Ishikawa (cell line): Measurements from ENCODE around the gene GYPC.

Source experiments
- CEBPB ChIP-seq: IDR thresholded peaks from 2 replicates; pipeline ENCODE4 v1.6.1; 2012
- CREB1 ChIP-seq: IDR thresholded peaks from 2 replicates; pipeline ENCODE4 v1.6.1; 2012; ENCODE audit warnings: low read depth
- EGR1 ChIP-seq: IDR thresholded peaks from 2 replicates; pipeline ENCODE4 v1.6.1; 2012
- EP300 ChIP-seq: IDR thresholded peaks from 2 replicates; pipeline ENCODE4 v1.6.1; 2012; ENCODE audit warnings: borderline replicate concordance
- FOXM1 ChIP-seq: IDR thresholded peaks from 2 replicates; pipeline ENCODE4 v1.6.1; 2012; ENCODE audit warnings: low read depth, borderline replicate concordance
- MAX ChIP-seq: IDR thresholded peaks from 2 replicates; pipeline ENCODE4 v1.6.1; 2012
- NFIC ChIP-seq: IDR thresholded peaks from 2 replicates; pipeline ENCODE4 v1.6.1; 2012
- RAD21 ChIP-seq: IDR thresholded peaks from 2 replicates; pipeline ENCODE4 v1.6.1; 2012; ENCODE audit warnings: low read depth
- TAF1 ChIP-seq: IDR thresholded peaks from 2 replicates; pipeline ENCODE4 v1.6.1; 2012; ENCODE audit warnings: low read depth, mild to moderate bottlenecking
- TCF12 ChIP-seq: IDR thresholded peaks from 2 replicates; pipeline ENCODE4 v1.6.1; 2012; ENCODE audit warnings: low read depth
- TEAD4 ChIP-seq: IDR thresholded peaks from 2 replicates; pipeline ENCODE4 v1.6.1; 2012
- USF1 ChIP-seq: IDR thresholded peaks from 2 replicates; pipeline ENCODE4 v1.6.1; 2012
- YY1 ChIP-seq: IDR thresholded peaks from 2 replicates; pipeline ENCODE4 v1.6.1; 2012; ENCODE audit warnings: low read depth
- ZBTB7A ChIP-seq: IDR thresholded peaks from 2 replicates; pipeline ENCODE4 v1.6.1; 2012; ENCODE audit warnings: low read depth
- TF ChIP-seq, protein P1 (sequence below): IDR thresholded peaks from 2 replicates; pipeline ENCODE4 v1.6.1; 2012; ENCODE audit warnings: low read depth, mild to moderate bottlenecking

GYPC gene

GRCh38 chr2:126681505-126681904, 25.5 kb downstream of the GYPC start:
- TF ChIP-seq NFIC (no peak), FOXM1 (no peak), TAF1 (no peak), CREB1 (no peak), TEAD4 (no peak), EP300 (no peak), TCF12 (no peak), CEBPB (no peak), ZBTB7A (no peak), MAX (no peak), EGR1 (no peak), USF1 (no peak), RAD21 (no peak), YY1 (no peak)
- TF ChIP-seq, protein P1, sequence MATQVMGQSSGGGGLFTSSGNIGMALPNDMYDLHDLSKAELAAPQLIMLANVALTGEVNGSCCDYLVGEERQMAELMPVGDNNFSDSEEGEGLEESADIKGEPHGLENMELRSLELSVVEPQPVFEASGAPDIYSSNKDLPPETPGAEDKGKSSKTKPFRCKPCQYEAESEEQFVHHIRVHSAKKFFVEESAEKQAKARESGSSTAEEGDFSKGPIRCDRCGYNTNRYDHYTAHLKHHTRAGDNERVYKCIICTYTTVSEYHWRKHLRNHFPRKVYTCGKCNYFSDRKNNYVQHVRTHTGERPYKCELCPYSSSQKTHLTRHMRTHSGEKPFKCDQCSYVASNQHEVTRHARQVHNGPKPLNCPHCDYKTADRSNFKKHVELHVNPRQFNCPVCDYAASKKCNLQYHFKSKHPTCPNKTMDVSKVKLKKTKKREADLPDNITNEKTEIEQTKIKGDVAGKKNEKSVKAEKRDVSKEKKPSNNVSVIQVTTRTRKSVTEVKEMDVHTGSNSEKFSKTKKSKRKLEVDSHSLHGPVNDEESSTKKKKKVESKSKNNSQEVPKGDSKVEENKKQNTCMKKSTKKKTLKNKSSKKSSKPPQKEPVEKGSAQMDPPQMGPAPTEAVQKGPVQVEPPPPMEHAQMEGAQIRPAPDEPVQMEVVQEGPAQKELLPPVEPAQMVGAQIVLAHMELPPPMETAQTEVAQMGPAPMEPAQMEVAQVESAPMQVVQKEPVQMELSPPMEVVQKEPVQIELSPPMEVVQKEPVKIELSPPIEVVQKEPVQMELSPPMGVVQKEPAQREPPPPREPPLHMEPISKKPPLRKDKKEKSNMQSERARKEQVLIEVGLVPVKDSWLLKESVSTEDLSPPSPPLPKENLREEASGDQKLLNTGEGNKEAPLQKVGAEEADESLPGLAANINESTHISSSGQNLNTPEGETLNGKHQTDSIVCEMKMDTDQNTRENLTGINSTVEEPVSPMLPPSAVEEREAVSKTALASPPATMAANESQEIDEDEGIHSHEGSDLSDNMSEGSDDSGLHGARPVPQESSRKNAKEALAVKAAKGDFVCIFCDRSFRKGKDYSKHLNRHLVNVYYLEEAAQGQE, result no peak

DNA sequence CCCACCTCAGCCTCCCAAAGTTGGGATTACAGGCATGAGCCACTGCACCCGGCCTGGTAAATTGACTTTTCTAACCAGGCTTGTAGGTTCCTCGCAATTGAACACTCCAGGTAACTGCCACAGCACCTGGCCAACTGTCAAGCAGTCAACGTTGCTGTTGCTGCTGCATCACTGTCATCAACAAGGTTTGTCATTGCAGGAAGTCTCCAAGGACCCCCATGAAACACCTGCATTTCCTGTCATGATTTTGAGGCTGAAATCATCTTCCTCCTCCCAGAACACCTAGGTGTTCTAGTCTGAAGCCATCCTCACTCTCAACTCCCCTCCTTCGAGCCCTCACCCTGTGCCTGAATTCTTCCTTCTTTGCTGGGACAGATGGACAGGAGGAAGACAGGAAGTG, 29.7 kb downstream of the GYPC start:
- no peak for TF ChIP-seq YY1
- no peak for TF ChIP-seq EGR1
- no peak for TF ChIP-seq TCF12
- no peak for TF ChIP-seq FOXM1
- TF ChIP-seq TAF1, result no peak
- TF ChIP-seq ZBTB7A, result no peak
- no peak for TF ChIP-seq NFIC
- TF ChIP-seq, protein P1, result no peak

DNA sequence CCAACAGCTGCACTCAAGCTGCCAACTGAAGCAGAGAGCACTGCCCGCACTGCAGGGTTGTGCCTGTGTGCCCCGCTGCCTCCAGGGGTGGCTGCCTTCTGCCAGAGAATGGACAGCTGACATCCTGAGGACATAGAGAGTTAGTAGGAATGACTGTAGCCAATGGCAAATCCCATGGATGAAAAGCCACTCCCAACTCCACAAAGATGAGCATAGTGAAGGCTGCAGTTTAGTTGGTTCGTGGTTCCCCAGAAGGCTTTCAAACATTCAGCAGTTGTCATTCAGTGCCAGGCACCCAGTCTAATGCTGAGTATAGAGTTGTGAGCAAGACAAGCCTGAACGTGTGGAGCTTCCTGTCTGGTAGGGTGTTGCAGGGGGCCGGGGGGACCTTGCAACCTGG, 30.3 kb downstream of the GYPC start:
- TF ChIP-seq TEAD4, result no peak
- TF ChIP-seq, protein P1, result no peak
- TF ChIP-seq CEBPB, result no peak
- no peak for TF ChIP-seq TAF1
- no peak for TF ChIP-seq EGR1
- no peak for TF ChIP-seq RAD21
- no peak for TF ChIP-seq ZBTB7A
- TF ChIP-seq USF1, result no peak
- no peak for TF ChIP-seq EP300
- no peak for TF ChIP-seq NFIC

- TF ChIP-seq, protein P1, result no peak
- TF ChIP-seq MAX (no peak), FOXM1 (no peak), CREB1 (no peak), USF1 (no peak), RAD21 (no peak), EGR1 (no peak), YY1 (no peak), EP300 (no peak), TEAD4 (no peak), TAF1 (no peak), ZBTB7A (no peak), NFIC (no peak)
Observed at GRCh38 chr2:126686841-126687485, 31.0 kb downstream of the GYPC start.
